ENCODE measurements around the gene RPL12.

RPL12 gene

GRCh38 chr9:127438394-127438793 lies 12.8 kb downstream of the RPL12 start:
- no peak for DNase-seq (ENCODE audit: low read depth)

- DNase-seq (ENCODE audit: low read depth), result no peak
Measured at GRCh38 chr9:127437497-127438264, 13.5 kb downstream of the RPL12 start.

GRCh38 chr9:127430415-127430814 lies 20.8 kb downstream of the RPL12 start:
- DNase-seq (ENCODE audit: low read depth), result no peak

GRCh38 chr9:127428348-127428747 lies 22.9 kb downstream of the RPL12 start:
- no peak for DNase-seq (ENCODE audit: low read depth)

GRCh38 chr9:127426756-127427155 lies 24.4 kb downstream of the RPL12 start:
- DNase-seq (ENCODE audit: low read depth), result no peak

GRCh38 chr9:127424676-127424999 lies 26.6 kb downstream of the RPL12 start:
- no peak for DNase-seq (ENCODE audit: low read depth)

- peak; percentile 80 for DNase-seq (ENCODE audit: low read depth)
Measured at GRCh38 chr9:127423934-127424675, 27.1 kb downstream of the RPL12 start, which contains the start of gene ZNF79. TSS of gene ZNF79 (plus strand) at chr9:127424382. CDS start at chr9:127424788, 406 bp downstream.

- DNase-seq (ENCODE audit: low read depth), result no peak
Measured at GRCh38 chr9:127423476-127423933, 27.7 kb downstream of the RPL12 start.

GRCh38 chr9:127422787-127423186 lies 28.4 kb downstream of the RPL12 start:
- DNase-seq (ENCODE audit: low read depth), result no peak

- no peak for DNase-seq (ENCODE audit: low read depth)
Measured at GRCh38 chr9:127422133-127422782, 28.9 kb downstream of the RPL12 start.

GRCh38 chr9:127421057-127421456 lies 30.1 kb downstream of the RPL12 start:
- DNase-seq (ENCODE audit: low read depth), result no peak

- no peak for DNase-seq (ENCODE audit: low read depth)
Measured at GRCh38 chr9:127419348-127419747, 31.9 kb downstream of the RPL12 start.

GRCh38 chr9:127418037-127418471 lies 33.2 kb downstream of the RPL12 start:
- no peak for DNase-seq (ENCODE audit: low read depth)

- peak; percentile 76 for DNase-seq (ENCODE audit: low read depth)
Measured at GRCh38 chr9:127417131-127418036, 33.8 kb downstream of the RPL12 start.

- DNase-seq (ENCODE audit: low read depth), result no peak
Measured at GRCh38 chr9:127415657-127416056, 35.5 kb downstream of the RPL12 start.

- DNase-seq (ENCODE audit: low read depth), result no peak
Measured at GRCh38 chr9:127415141-127415540, 36.1 kb downstream of the RPL12 start.

GRCh38 chr9:127411122-127411521 lies 40.1 kb downstream of the RPL12 start:
- no peak for DNase-seq (ENCODE audit: low read depth)

GRCh38 chr9:127407492-127407843 lies 43.7 kb downstream of the RPL12 start:
- DNase-seq (ENCODE audit: low read depth), result no peak

GRCh38 chr9:127406799-127407491 lies 44.3 kb downstream of the RPL12 start:
- DNase-seq (ENCODE audit: low read depth), result no peak

GRCh38 chr9:127405344-127406125 lies 45.7 kb downstream of the RPL12 start:
- no peak for DNase-seq (ENCODE audit: low read depth)
